Upper lobe of right lung (tissue), 1 donor: ENCODE data around the gene ACOT7. TPM values are rescaled to one million over a fixed set of nuclear protein-coding genes. Genes with fewer than 3 reads are reported as not detected.

Source experiments
- ATAC-seq: fragments of 200-7000 bp; cut with Tn5 transposase; one replicate; pipeline ENCODE4 v1.9.1; 2020; ENCODE audit warnings: mild to moderate bottlenecking, moderate library complexity
- DNase-seq: peaks from one replicate; pipeline ENCODE4 v3.0.0-alpha.2; 2020
- H3K27ac ChIP-seq: fragments of 200-600 bp; one replicate; pipeline ENCODE4 v1.8.0; 2022
- H3K27me3 ChIP-seq: fragments of 200-600 bp; one replicate; pipeline ENCODE4 v1.8.0; 2022; ENCODE audit warnings: mild to moderate bottlenecking
- H3K36me3 ChIP-seq: fragments of 200-600 bp; one replicate; pipeline ENCODE4 v1.8.0; 2022
- H3K4me1 ChIP-seq: fragments of 200-600 bp; one replicate; pipeline ENCODE4 v1.8.0; 2022
- H3K4me3 ChIP-seq: fragments of 200-600 bp; one replicate; pipeline ENCODE4 v1.8.0; 2022; ENCODE audit warnings: mild to moderate bottlenecking
- H3K9me3 ChIP-seq: fragments of 200-600 bp; one replicate; pipeline ENCODE4 v1.8.0; 2022
- CTCF ChIP-seq: fragments of 200-600 bp; IDR thresholded peaks from one replicate; pipeline ENCODE4 v1.8.0; 2022; ENCODE audit warnings: antibody characterized with exemption
- intact Hi-C: fragments of 100-400 bp; cut with DNase I; formaldehyde crosslinking; loops from one replicate; pipeline ENCODE4 v1.11.0; 2022
- total RNA-seq: library from RNA; stranded (reverse); fragmentation: NEBNext Ultra II Directional; extraction: Animal tissue kit (Norgen Biotek cat#: 25700); gene quantifications from one replicate; pipeline ENCODE4 v1.2.1, GENCODE V29; 2021
- donor health status: DM: no; HTN: yes; CAD: no; lungs with severe emphysema.

ACOT7 gene
- total RNA-seq, 1 donor from 2014 or later: 22.8 TPM

GRCh38 chr1:6343506-6344405 is 49.8 kb downstream of the ACOT7 start:
- peak; percentile 83 for DNase-seq
- intact Hi-C loops: loop anchor here (10.0 kb wide), 1 partner anchor 99 kb away; the partner anchor contains the start of gene HES3
- H3K4me1 ChIP-seq: peaks cover 5% of the 10 kb centered on the region
- H3K9me3 ChIP-seq: no peaks in the 10 kb centered on the region
- peak; percentile 83 for TF ChIP-seq CTCF
- H3K36me3 ChIP-seq: no peaks in the 10 kb centered on the region
- H3K27me3 ChIP-seq: no peaks in the 10 kb centered on the region
- no peak overlapping the region for H3K4me3 ChIP-seq
- no peak overlapping the region for H3K27ac ChIP-seq
- ATAC-seq: peak; percentile 91

GRCh38 chr1:6342056-6342455 is 51.5 kb downstream of the ACOT7 start:
- intact Hi-C loops: loop anchor here (10.0 kb wide), 1 partner anchor 97 kb away; the partner anchor contains the start of gene HES3
- Histone ChIP-seq H3K9me3 (no peaks in the 10 kb centered on the region), H3K4me3 (no peak overlapping the region), H3K4me1 (no peaks in the 10 kb centered on the region), H3K27ac (no peak overlapping the region), H3K36me3 (no peaks in the 10 kb centered on the region), H3K27me3 (no peaks in the 10 kb centered on the region)
- ATAC-seq (peak; percentile 40), DNase-seq (no peak)
- TF ChIP-seq CTCF: no peak

GRCh38 chr1:6338695-6339094 is 54.9 kb downstream of the ACOT7 start:
- Histone ChIP-seq H3K27ac (no peak overlapping the region), H3K4me3 (no peak overlapping the region), H3K9me3 (no peaks in the 10 kb centered on the region), H3K36me3 (no peaks in the 10 kb centered on the region), H3K27me3 (no peaks in the 10 kb centered on the region), H3K4me1 (no peaks in the 10 kb centered on the region)
- ATAC-seq: no peak
- DNase-seq: no peak
- intact Hi-C loops: no loop called here
- TF ChIP-seq CTCF: no peak

GRCh38 chr1:6336776-6337622 is 56.6 kb downstream of the ACOT7 start:
- intact Hi-C loops: no loop called here
- H3K27ac ChIP-seq: no peak overlapping the region
- no peaks in the 10 kb centered on the region for H3K4me1 ChIP-seq
- no peak overlapping the region for H3K4me3 ChIP-seq
- H3K9me3 ChIP-seq: no peaks in the 10 kb centered on the region
- H3K36me3 ChIP-seq: no peaks in the 10 kb centered on the region
- no peaks in the 10 kb centered on the region for H3K27me3 ChIP-seq
- ATAC-seq: no peak
- no peak for TF ChIP-seq CTCF
- DNase-seq: no peak

- Histone ChIP-seq H3K4me3 (no peak overlapping the region), H3K27me3 (no peaks in the 10 kb centered on the region), H3K4me1 (peaks cover 3% of the 10 kb centered on the region), H3K27ac (no peak overlapping the region), H3K36me3 (no peaks in the 10 kb centered on the region), H3K9me3 (no peaks in the 10 kb centered on the region)
- no peak for TF ChIP-seq CTCF
- ATAC-seq: no peak
- no peak for DNase-seq
- intact Hi-C loops: no loop called here
These were observed 59.1 kb downstream of the ACOT7 start for GRCh38 chr1:6334261-6334993.
